PC-3 (cell line): ENCODE data around the gene SLC6A6. TPM values are rescaled to one million over a fixed set of nuclear protein-coding genes. Genes with fewer than 3 reads are reported as not detected.

Experiments used
- ATAC-seq: fragments of 200-7000 bp; cut with Tn5 transposase; 2 replicates; pipeline ENCODE4 v1.9.1; 2020; ENCODE audit warnings: mild to moderate bottlenecking, moderate library complexity
- BruUV-seq: library from RNA; stranded (reverse); fragments of 400-500 nt; replicated peaks from 2 replicates; lab custom pipeline; 2021; lab: Mats Ljungman, UMichigan
- CTCF ChIA-PET: fragments of 300-600 bp; sonication (Branson Sonifier 250); formaldehyde crosslinking; loops from one replicate; lab custom pipeline; 2022; ENCODE audit warnings: antibody characterized with exemption; lab: Charles Lee
- POLR2A ChIA-PET: fragments of 300-600 bp; sonication (Branson Sonifier 250); formaldehyde crosslinking; loops from one replicate; lab custom pipeline; 2022; ENCODE audit warnings: antibody characterized with exemption; ENCODE audit not compliant: unreplicated experiment; lab: Charles Lee
- DNase-seq: peaks from one replicate; pipeline ENCODE4 v3.0.0-alpha.2; 2015
- H2AFZ ChIP-seq: fragments of 300-600 bp; sonication (generic); 2 replicates; pipeline ENCODE4 v1.6.0; 2016; ENCODE audit warnings: antibody characterized with exemption, low read length
- H3F3A ChIP-seq: fragments of 300-600 bp; sonication (generic); one replicate; pipeline ENCODE4 v1.6.0; 2017; ENCODE audit warnings: antibody characterized with exemption, low read length, control low read depth, mild to moderate bottlenecking; ENCODE audit not compliant: unreplicated experiment
- H3K27ac ChIP-seq: fragments of 300-600 bp; sonication (generic); 2 replicates; pipeline ENCODE4 v1.5.1; 2016; ENCODE audit warnings: mild to moderate bottlenecking, low read length
- H3K27me3 ChIP-seq: fragments of 300-600 bp; sonication (generic); 2 replicates; pipeline ENCODE4 v1.6.1; 2016; ENCODE audit warnings: low read length, mixed read lengths
- H3K36me3 ChIP-seq: fragments of 300-600 bp; sonication (generic); 2 replicates; pipeline ENCODE4 v1.6.1; 2016; ENCODE audit warnings: low read depth, mixed run types, low read length, mixed read lengths
- H3K4me1 ChIP-seq: fragments of 300-600 bp; sonication (generic); 2 replicates; pipeline ENCODE4 v1.5.1; 2016; ENCODE audit warnings: low read length; ENCODE audit not compliant: insufficient read depth
- H3K4me2 ChIP-seq: fragments of 300-600 bp; sonication (generic); 2 replicates; pipeline ENCODE4 v1.6.0; 2016; ENCODE audit warnings: low read length
- H3K4me3 ChIP-seq: fragments of 300-600 bp; sonication (generic); 2 replicates; pipeline ENCODE4 v1.5.1; 2016; ENCODE audit warnings: mild to moderate bottlenecking, low read length, mixed read lengths
- H3K79me2 ChIP-seq: fragments of 300-600 bp; sonication (generic); 2 replicates; pipeline ENCODE4 v1.6.1; 2017; ENCODE audit warnings: low read length, mixed read lengths
- H3K9ac ChIP-seq: fragments of 300-600 bp; sonication (generic); 2 replicates; pipeline ENCODE4 v1.6.0; 2016; ENCODE audit warnings: mild to moderate bottlenecking, low read length
- H3K9me2 ChIP-seq: fragments of 300-600 bp; sonication (generic); replicated peaks from 2 replicates; pipeline ENCODE4 v1.6.1; 2016; ENCODE audit warnings: mixed run types, low read length, mixed read lengths
- H3K9me3 ChIP-seq: fragments of 300-600 bp; sonication (generic); 2 replicates; pipeline ENCODE4 v1.6.1; 2016; ENCODE audit warnings: low read length, mixed read lengths
- H4K20me1 ChIP-seq: fragments of 300-600 bp; sonication (generic); 2 replicates; pipeline ENCODE4 v1.6.1; 2016; ENCODE audit warnings: low read length, mixed read lengths
- EZH2 ChIP-seq: fragments of 300-600 bp; sonication (generic); IDR thresholded peaks from one replicate; pipeline ENCODE4 v1.6.1; 2017; ENCODE audit warnings: antibody characterized with exemption, mild to moderate bottlenecking, low read length; ENCODE audit not compliant: unreplicated experiment
- EZH2phosphoT487 ChIP-seq: fragments of 300-600 bp; sonication (generic); IDR thresholded peaks from 2 replicates; pipeline ENCODE4 v1.6.1; 2018; ENCODE audit warnings: mild to moderate bottlenecking, antibody characterized with exemption, low read length, borderline replicate concordance
- intact Hi-C: fragments of 100-400 bp; cut with micrococcal nuclease; formaldehyde crosslinking; loops from 2 replicates; pipeline ENCODE4 v1.9.0; 2023
- total RNA-seq: library from RNA; depleted of rRNA; stranded (reverse); fragments of >200 nt; gene quantifications from 2 replicates; pipeline ENCODE4 v1.2.3, GENCODE V29; 2014
- TF ChIP-seq, protein P1 (sequence below): fragments of 300-600 bp; sonication (generic); conservative IDR thresholded peaks from 2 replicates; pipeline ENCODE4 v1.5.1; 2017; ENCODE audit warnings: antibody characterized with exemption, low read depth, mild to moderate bottlenecking, low read length

Gene SLC6A6
- total RNA-seq, 1 experiment from 2014 or later = 28.1 TPM

DNA sequence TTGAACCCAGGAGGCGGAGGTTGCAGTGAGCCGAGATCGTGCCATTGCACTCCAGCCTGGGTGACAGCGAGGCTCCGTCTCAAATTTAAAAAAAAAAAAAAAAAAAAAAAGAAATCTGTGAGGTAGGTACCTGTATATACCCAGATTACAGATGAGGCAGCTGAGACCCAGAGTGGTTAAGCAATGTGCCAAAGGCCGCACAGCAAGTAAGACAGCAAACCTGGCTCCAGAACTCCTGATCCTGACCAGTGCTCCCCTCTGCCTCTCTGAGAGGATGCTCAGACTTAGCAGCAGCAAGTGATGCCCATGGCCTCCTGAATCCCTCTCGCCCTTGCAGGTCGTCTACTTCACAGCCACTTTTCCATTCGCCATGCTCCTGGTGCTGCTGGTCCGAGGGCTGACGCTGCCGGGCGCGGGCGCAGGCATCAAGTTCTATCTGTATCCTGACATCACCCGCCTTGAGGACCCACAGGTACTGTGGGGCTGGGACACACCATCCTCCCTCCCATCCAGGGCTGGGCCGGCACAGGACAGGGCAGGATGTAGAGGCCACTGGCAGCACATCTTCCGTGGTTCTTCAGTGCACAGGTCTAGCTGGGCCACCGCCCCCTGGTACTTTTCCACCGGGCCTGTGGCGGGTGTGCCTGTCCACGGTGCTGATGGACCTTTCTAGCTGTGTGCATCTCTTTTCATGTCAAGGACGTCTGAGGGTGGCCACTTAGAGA is 63.9 kb downstream of the SLC6A6 start:
- H3K27me3 ChIP-seq = no peaks in the 10 kb centered on the region
- H3K4me1 ChIP-seq = peaks cover under 1% of the 10 kb centered on the region; the same call in 1 of the 2 replicates
- ChIA-PET POLR2A (no interaction called here), CTCF (interaction anchor here (1.4 kb wide), 1 partner anchor 263 kb away, joined by 6 read pairs; no protein-coding TSS in a partner anchor)
- H3F3A ChIP-seq = no peaks in the 10 kb centered on the region
- no peaks in the 10 kb centered on the region for H3K9me2 ChIP-seq
- no peaks in the 10 kb centered on the region for H3K9me3 ChIP-seq
- BruUV-seq = no TSS peak
- peaks cover 14% of the 10 kb centered on the region for H3K36me3 ChIP-seq
- no peak overlapping the region for H3K4me3 ChIP-seq
- DNase-seq (no peak), ATAC-seq (no peak)
- H3K27ac ChIP-seq = no peak overlapping the region
- no peaks in the 10 kb centered on the region for H3K79me2 ChIP-seq
- no peak overlapping the region for H3K9ac ChIP-seq
- intact Hi-C loops = no loop called here
- TF ChIP-seq EZH2 (no peak), EZH2phosphoT487 (no peak)
- TF ChIP-seq, protein P1, sequence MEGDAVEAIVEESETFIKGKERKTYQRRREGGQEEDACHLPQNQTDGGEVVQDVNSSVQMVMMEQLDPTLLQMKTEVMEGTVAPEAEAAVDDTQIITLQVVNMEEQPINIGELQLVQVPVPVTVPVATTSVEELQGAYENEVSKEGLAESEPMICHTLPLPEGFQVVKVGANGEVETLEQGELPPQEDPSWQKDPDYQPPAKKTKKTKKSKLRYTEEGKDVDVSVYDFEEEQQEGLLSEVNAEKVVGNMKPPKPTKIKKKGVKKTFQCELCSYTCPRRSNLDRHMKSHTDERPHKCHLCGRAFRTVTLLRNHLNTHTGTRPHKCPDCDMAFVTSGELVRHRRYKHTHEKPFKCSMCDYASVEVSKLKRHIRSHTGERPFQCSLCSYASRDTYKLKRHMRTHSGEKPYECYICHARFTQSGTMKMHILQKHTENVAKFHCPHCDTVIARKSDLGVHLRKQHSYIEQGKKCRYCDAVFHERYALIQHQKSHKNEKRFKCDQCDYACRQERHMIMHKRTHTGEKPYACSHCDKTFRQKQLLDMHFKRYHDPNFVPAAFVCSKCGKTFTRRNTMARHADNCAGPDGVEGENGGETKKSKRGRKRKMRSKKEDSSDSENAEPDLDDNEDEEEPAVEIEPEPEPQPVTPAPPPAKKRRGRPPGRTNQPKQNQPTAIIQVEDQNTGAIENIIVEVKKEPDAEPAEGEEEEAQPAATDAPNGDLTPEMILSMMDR = no peak
- no peak overlapping the region for H3K4me2 ChIP-seq
- H4K20me1 ChIP-seq = no peaks in the 10 kb centered on the region
- no peak overlapping the region for H2AFZ ChIP-seq

DNA sequence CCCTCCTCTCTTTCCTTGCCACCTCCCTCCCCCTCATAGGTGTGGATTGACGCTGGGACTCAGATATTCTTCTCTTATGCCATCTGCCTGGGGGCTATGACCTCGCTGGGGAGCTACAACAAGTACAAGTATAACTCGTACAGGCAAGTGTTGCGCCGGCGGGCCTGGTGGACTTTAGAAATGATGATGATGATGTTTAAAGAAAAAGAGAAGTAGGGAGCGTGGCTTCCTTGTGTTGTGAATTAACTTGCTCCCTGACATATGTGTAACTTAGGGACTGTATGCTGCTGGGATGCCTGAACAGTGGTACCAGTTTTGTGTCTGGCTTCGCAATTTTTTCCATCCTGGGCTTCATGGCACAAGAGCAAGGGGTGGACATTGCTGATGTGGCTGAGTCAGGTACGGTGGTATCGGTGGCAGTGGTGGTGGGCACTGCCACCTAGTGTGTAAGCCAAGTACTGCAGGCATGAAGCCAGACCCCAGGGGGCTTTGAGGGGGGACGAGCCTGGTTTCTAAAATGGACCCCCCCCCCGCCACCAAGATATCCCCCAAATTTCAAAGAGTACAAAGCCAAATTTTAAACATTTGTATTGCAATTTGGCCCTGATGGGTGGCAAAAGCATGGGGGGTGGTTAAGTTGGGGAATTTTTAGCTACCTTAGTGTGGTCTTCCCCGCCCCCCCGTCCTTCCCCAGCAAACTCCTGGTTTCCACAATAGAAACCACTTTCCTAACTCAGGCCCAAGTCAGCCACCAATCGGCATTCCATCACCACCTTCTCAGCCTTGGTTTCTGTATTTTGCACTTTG is 65.6 kb downstream of the SLC6A6 start:
- Histone ChIP-seq H4K20me1 (no peaks in the 10 kb centered on the region), H3K27ac (no peak overlapping the region), H3K4me2 (no peak overlapping the region), H3K27me3 (no peaks in the 10 kb centered on the region), H3K4me1 (peaks cover 14% of the 10 kb centered on the region), H3K9ac (no peak overlapping the region), H3K4me3 (no peak overlapping the region), H3K36me3 (peaks cover 9% of the 10 kb centered on the region), H2AFZ (no peak overlapping the region), H3K79me2 (no peaks in the 10 kb centered on the region), H3K9me3 (no peaks in the 10 kb centered on the region), H3F3A (no peaks in the 10 kb centered on the region), H3K9me2 (no peaks in the 10 kb centered on the region)
- BruUV-seq = no TSS peak
- peak; percentile 50 for DNase-seq
- intact Hi-C loops = loop anchor here (1.0 to 2.0 kb wide), 3 partner anchors 65 to 265 kb away; partner anchors contain the start of gene SLC6A6
- ChIA-PET POLR2A (no interaction called here), CTCF (interaction anchor here (0.6 to 0.8 kb wide), 3 partner anchors 68 to 265 kb away, joined by 3 to 17 read pairs (median 4); no protein-coding TSS in a partner anchor)
- ATAC-seq = peak; percentile 23
- no peak for TF ChIP-seq EZH2
- TF ChIP-seq, protein P1 = peak; percentile 90
- no peak for TF ChIP-seq EZH2phosphoT487
